SU-DHL-6 (cell line): ENCODE data around the gene RTL5.

ENCODE experiments used
- H2AFZ ChIP-seq: fragments of 200-600 bp; sonication (generic); 2 replicates; pipeline ENCODE4 v1.6.1; 2014; ENCODE audit warnings: low read depth, mild to moderate bottlenecking, moderate library complexity, mixed read lengths, antibody characterized with exemption, low read length; ENCODE audit not compliant: severe bottlenecking
- H3F3A ChIP-seq: fragments of 200-600 bp; shearing (Covaris generic); 2 replicates; pipeline ENCODE4 v1.6.0; 2016; ENCODE audit warnings: antibody characterized with exemption, mild to moderate bottlenecking; ENCODE audit not compliant: insufficient read depth
- H3K27ac ChIP-seq: fragments of 200-600 bp; sonication (generic); 2 replicates; pipeline ENCODE4 v1.5.1; 2016; ENCODE audit warnings: low read depth, mild to moderate bottlenecking, low read length, moderate library complexity, mixed read lengths
- H3K27me3 ChIP-seq: fragments of 200-600 bp; sonication (generic), shearing (Covaris generic); 2 replicates; pipeline ENCODE4 v1.6.0; 2014; ENCODE audit warnings: mild to moderate bottlenecking, low read length
- H3K36me3 ChIP-seq: fragments of 200-600 bp; sonication (generic); 2 replicates; pipeline ENCODE4 v1.6.1; 2014; ENCODE audit warnings: mild to moderate bottlenecking, low read length, mixed read lengths
- H3K4me2 ChIP-seq: fragments of 300-600, 200-600 bp; shearing (Covaris generic), sonication (generic); 2 replicates; pipeline ENCODE4 v1.6.0; 2014; ENCODE audit warnings: low read length, low read depth, mild to moderate bottlenecking; ENCODE audit not compliant: poor library complexity, severe bottlenecking
- H3K4me3 ChIP-seq: fragments of 200-600 bp; sonication (generic); 2 replicates; pipeline ENCODE4 v1.5.1; 2014; ENCODE audit warnings: antibody characterized with exemption, low read length, mild to moderate bottlenecking, mixed read lengths; ENCODE audit not compliant: insufficient read depth, poor library complexity, severe bottlenecking
- H3K79me2 ChIP-seq: fragments of 200-600 bp; sonication (generic); 2 replicates; pipeline ENCODE4 v1.6.1; 2014; ENCODE audit warnings: mild to moderate bottlenecking, low read length, moderate library complexity; ENCODE audit not compliant: insufficient read depth
- H3K9ac ChIP-seq: fragments of 200-600 bp; sonication (generic); 2 replicates; pipeline ENCODE4 v1.7.0; 2014; ENCODE audit warnings: mild to moderate bottlenecking, low read length
- H3K9me2 ChIP-seq: fragments of 200-600 bp; sonication (generic); replicated peaks from 2 replicates; pipeline ENCODE4 v1.6.1; 2014; ENCODE audit warnings: low read length; ENCODE audit not compliant: insufficient read depth
- H3K9me3 ChIP-seq: fragments of 200-600 bp; sonication (generic); 2 replicates; pipeline ENCODE4 v1.6.1; 2014; ENCODE audit warnings: low read length, mixed read lengths; ENCODE audit not compliant: insufficient read depth
- H4K20me1 ChIP-seq: fragments of 200-600 bp; sonication (generic); 2 replicates; pipeline ENCODE4 v1.6.1; 2014; ENCODE audit warnings: low read depth, mild to moderate bottlenecking, antibody characterized with exemption, low read length, moderate library complexity, mixed read lengths
- EZH2phosphoT487 ChIP-seq: fragments of 200-600 bp; sonication (generic), shearing (Covaris generic); conservative IDR thresholded peaks from 2 replicates; pipeline ENCODE4 v1.6.1; 2018; ENCODE audit warnings: mild to moderate bottlenecking, antibody characterized with exemption, low read length, moderate library complexity, mixed read lengths
- TF ChIP-seq, protein P1 (sequence below): fragments of 200-600 bp; sonication (generic); IDR thresholded peaks from one replicate; pipeline ENCODE4 v1.5.1; 2017; ENCODE audit warnings: antibody characterized with exemption, mild to moderate bottlenecking, low read length, moderate library complexity; ENCODE audit not compliant: insufficient read depth, poor library complexity, severe bottlenecking

RTL5 gene

DNA sequence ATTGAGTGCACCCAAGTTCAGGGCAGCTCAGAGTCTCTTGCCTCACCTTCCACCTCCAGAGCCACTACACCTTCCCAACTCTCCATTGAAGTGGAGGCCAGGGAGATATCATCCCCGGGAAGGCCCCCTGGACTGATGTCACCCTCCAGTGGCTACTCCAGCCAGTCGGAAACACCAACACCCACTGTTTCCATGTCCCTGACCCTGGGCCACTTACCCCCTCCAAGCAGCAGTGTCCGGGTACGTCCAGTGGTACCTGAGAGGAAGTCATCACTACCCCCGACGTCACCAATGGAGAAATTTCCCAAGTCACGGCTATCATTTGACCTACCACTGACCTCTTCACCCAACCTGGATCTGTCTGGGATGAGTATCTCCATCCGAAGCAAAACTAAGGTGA is 7.8 kb upstream of the RTL5 start:
- H3K4me3 ChIP-seq = no peak overlapping the region
- H3K4me2 ChIP-seq = no peak overlapping the region
- no peak overlapping the region for H3K27ac ChIP-seq
- no peaks in the 10 kb centered on the region for H3K36me3 ChIP-seq
- H3K9ac ChIP-seq = no peak overlapping the region
- no peak overlapping the region for H2AFZ ChIP-seq
- no peaks in the 10 kb centered on the region for H3K9me2 ChIP-seq
- H3K9me3 ChIP-seq = no peaks in the 10 kb centered on the region
- no peaks in the 10 kb centered on the region for H3K79me2 ChIP-seq
- no peaks in the 10 kb centered on the region for H4K20me1 ChIP-seq
- TF ChIP-seq, protein P1, sequence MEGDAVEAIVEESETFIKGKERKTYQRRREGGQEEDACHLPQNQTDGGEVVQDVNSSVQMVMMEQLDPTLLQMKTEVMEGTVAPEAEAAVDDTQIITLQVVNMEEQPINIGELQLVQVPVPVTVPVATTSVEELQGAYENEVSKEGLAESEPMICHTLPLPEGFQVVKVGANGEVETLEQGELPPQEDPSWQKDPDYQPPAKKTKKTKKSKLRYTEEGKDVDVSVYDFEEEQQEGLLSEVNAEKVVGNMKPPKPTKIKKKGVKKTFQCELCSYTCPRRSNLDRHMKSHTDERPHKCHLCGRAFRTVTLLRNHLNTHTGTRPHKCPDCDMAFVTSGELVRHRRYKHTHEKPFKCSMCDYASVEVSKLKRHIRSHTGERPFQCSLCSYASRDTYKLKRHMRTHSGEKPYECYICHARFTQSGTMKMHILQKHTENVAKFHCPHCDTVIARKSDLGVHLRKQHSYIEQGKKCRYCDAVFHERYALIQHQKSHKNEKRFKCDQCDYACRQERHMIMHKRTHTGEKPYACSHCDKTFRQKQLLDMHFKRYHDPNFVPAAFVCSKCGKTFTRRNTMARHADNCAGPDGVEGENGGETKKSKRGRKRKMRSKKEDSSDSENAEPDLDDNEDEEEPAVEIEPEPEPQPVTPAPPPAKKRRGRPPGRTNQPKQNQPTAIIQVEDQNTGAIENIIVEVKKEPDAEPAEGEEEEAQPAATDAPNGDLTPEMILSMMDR = no peak
- TF ChIP-seq EZH2phosphoT487 = no peak
- no peaks in the 10 kb centered on the region for H3F3A ChIP-seq
- H3K27me3 ChIP-seq = no peaks in the 10 kb centered on the region

DNA sequence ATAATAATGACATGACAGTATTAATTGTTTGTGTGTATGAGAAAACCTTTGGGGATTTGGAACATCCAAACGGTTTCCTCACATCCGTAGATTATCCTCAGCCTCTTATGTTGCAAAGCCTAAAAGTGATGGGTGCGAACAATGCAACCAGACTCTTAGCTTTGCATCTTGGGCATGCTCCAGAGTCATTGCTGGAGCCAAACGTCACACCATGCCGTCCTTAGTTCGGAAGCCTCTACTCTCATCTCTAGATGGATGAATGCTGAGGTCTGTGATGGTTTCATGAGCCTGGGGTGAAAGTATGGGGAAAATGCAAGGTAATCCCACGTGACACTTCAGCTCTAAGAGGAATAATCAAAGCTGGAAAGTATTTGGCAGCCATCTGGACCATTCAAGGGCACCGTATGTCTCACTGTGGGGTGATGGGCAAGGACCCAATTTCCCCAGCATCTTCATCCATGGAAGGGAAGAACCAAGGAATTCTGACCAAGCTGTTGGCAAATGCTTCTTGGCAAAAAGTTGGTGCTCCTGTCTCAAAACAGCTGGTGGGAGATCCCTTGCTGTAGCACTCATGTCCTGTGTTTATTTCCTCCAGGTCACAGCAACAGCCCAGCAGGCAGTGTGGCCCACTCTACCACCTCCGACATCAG is 6.3 kb upstream of the RTL5 start:
- Histone ChIP-seq H3K9ac (no peak overlapping the region), H3K27me3 (no peaks in the 10 kb centered on the region), H3K9me3 (no peaks in the 10 kb centered on the region), H3K79me2 (no peaks in the 10 kb centered on the region), H3K27ac (no peak overlapping the region), H3K9me2 (no peaks in the 10 kb centered on the region), H4K20me1 (no peaks in the 10 kb centered on the region), H2AFZ (no peak overlapping the region), H3K4me3 (no peak overlapping the region), H3K4me2 (no peak overlapping the region), H3K36me3 (no peaks in the 10 kb centered on the region), H3F3A (no peaks in the 10 kb centered on the region)
- TF ChIP-seq, protein P1 = no peak
- TF ChIP-seq EZH2phosphoT487 = no peak

DNA sequence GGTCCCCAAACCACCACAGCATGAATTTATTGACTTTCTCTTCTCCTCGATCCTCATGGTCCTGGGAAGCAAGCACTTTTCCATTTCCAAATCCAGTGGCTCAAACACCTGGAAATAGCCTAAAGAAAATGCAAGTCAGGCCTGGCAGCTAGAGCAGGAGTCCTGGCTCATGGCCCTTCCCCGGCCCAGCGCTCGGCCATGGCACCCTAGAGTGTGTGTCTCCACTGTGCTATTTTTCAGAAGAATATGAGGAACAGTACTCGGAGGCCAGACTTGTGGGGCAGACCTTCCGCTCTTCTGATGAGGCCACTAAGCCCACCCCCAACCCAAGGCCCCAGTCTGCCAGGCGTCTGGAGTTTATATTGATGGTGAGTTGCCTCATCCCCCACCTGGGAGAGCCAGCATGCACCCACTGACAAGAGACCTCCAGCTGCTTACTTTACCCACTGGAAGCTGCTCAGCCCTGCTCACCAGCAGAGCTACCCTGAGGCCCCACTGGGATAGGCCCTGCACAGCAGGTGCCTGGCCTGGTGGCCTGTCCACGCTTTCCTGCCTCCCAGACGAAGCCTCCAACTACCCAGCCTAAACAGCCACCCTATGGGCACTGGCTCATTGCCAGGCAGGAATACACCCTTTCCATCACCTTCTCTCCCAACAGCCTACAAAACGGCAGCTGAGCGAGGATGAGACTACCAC is 2.3 kb upstream of the RTL5 start:
- Histone ChIP-seq H2AFZ (no peak overlapping the region), H3K4me3 (no peak overlapping the region), H3K4me2 (no peak overlapping the region), H3K36me3 (no peaks in the 10 kb centered on the region), H3K27ac (no peak overlapping the region), H3F3A (no peaks in the 10 kb centered on the region), H3K9me2 (no peaks in the 10 kb centered on the region), H4K20me1 (no peaks in the 10 kb centered on the region), H3K27me3 (no peaks in the 10 kb centered on the region), H3K79me2 (no peaks in the 10 kb centered on the region), H3K9me3 (no peaks in the 10 kb centered on the region), H3K9ac (no peak overlapping the region)
- TF ChIP-seq EZH2phosphoT487 = no peak
- TF ChIP-seq, protein P1 = no peak
